Stimulated activated naive CD8-positive, alpha-beta T cell treated with anti-CD3 and anti-CD28 coated beads, Interleukin-15, Interleukin-2, amounts not matched to agents 100 ng/mL and 50 ng/mL, for 24 hours (primary cell): ENCODE data around the gene CKMT2.

Experiments used
- H3K27ac Mint-ChIP-seq: one replicate; pipeline ENCODE4 v1.8.0; 2021; ENCODE audit warnings: mild to moderate bottlenecking, mixed read lengths
- H3K27me3 Mint-ChIP-seq: one replicate; pipeline ENCODE4 v1.8.0; 2021; ENCODE audit warnings: mixed read lengths
- H3K36me3 Mint-ChIP-seq: one replicate; pipeline ENCODE4 v1.8.0; 2021; ENCODE audit warnings: low read depth, mixed read lengths
- H3K4me1 Mint-ChIP-seq: one replicate; pipeline ENCODE4 v1.8.0; 2021; ENCODE audit warnings: low read depth, mixed read lengths
- H3K4me3 Mint-ChIP-seq: one replicate; pipeline ENCODE4 v1.8.0; 2021; ENCODE audit warnings: mild to moderate bottlenecking, mixed read lengths
- H3K9me3 Mint-ChIP-seq: one replicate; pipeline ENCODE4 v1.8.0; 2021; ENCODE audit warnings: mixed read lengths

The CKMT2 gene

DNA sequence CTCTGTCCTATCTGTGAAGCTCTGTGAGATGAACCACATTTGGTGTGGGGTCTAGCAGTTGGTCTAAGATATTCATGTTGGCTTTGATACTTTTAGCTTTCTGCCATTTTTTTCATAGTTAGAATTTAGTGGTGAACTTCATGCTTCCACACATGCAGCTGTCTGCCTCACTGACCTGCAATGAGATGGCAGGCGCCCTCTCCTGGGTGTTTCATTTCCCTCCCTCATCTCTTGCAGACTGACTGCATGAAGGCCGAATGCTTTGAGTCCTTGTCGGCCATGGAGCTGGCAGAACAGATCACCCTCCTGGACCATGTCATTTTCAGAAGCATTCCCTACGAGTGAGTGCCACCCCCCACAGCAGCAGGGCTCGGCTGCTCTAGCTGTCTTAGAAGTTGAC, 26.1 kb upstream of the CKMT2 start:
- H3K27me3 Mint-ChIP-seq: no peaks in the 10 kb centered on the region
- peaks cover 22% of the 10 kb centered on the region for H3K4me1 Mint-ChIP-seq
- H3K36me3 Mint-ChIP-seq: peaks cover 11% of the 10 kb centered on the region
- no peak overlapping the region for H3K4me3 Mint-ChIP-seq
- no peak overlapping the region for H3K27ac Mint-ChIP-seq
- H3K9me3 Mint-ChIP-seq: no peaks in the 10 kb centered on the region

GRCh38 chr5:81208904-81209303, 24.2 kb upstream of the CKMT2 start:
- Mint-ChIP-seq H3K27ac (no peak overlapping the region), H3K27me3 (no peaks in the 10 kb centered on the region), H3K9me3 (no peaks in the 10 kb centered on the region), H3K4me3 (no peak overlapping the region), H3K36me3 (peaks cover 11% of the 10 kb centered on the region), H3K4me1 (peaks cover 26% of the 10 kb centered on the region)

DNA sequence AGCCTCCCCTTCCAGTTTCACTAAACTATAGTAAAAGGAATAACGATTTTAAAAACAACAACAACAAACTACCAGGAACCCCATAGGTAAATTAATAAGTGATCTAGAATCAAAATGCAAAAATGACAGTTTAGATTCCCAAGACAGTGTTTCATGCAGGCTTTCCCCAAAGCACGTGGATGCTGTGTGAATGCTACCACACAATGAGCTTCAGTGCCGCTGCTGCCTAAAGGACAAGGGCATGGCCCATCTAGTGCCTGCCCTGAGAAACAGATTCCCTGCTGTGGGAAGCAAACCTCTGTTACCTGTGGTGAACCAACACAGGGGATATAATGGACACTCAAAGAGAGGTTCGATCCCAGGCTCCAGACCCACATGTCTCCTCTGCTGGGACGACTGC, 23.7 kb upstream of the CKMT2 start:
- H3K4me1 Mint-ChIP-seq: peaks cover 26% of the 10 kb centered on the region
- H3K9me3 Mint-ChIP-seq: no peaks in the 10 kb centered on the region
- H3K27me3 Mint-ChIP-seq: no peaks in the 10 kb centered on the region
- H3K27ac Mint-ChIP-seq: no peak overlapping the region
- H3K4me3 Mint-ChIP-seq: no peak overlapping the region
- peaks cover 11% of the 10 kb centered on the region for H3K36me3 Mint-ChIP-seq

DNA sequence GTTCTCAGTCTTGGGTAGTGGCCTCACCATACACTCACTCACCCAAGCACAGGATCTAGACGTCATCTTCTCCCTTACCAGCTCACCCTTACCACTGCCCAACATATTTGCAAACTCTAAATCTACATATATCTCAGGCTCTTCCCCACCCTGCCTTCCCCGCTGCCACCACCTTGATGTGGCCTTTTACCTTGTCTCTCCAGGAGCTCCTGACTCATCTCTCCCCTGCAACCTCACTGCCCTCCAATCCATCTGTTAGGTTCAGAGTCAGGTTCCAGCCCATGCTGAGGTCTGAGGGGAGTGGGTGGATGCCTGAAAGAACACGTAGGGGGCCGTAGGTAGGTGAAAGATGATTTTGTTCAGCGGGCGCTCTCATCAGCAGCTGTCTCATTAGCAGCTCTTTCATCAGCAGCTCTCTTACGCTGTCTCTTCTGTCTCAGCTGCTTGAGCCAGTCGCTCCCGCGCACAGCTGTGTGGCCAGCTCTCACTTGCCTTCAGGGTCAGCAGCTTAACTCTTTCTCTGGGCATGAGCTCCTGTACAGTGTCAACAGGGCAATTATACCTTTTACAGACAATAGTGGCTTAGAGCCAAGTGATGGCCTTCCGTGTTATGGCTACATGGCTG, 23.1 kb upstream of the CKMT2 start:
- peaks cover 8% of the 10 kb centered on the region for H3K36me3 Mint-ChIP-seq
- H3K9me3 Mint-ChIP-seq: no peaks in the 10 kb centered on the region

GRCh38 chr5:81212211-81212751, 20.8 kb upstream of the CKMT2 start:
- peaks cover 26% of the 10 kb centered on the region for H3K4me1 Mint-ChIP-seq
- H3K4me3 Mint-ChIP-seq: no peak overlapping the region
- peaks cover 8% of the 10 kb centered on the region for H3K36me3 Mint-ChIP-seq
- no peaks in the 10 kb centered on the region for H3K27me3 Mint-ChIP-seq
- no peaks in the 10 kb centered on the region for H3K9me3 Mint-ChIP-seq
- H3K27ac Mint-ChIP-seq: no peak overlapping the region

More for the DNA sequence above, 23.1 kb upstream of the CKMT2 start:
- Mint-ChIP-seq H3K4me3 (no peak overlapping the region), H3K27me3 (no peaks in the 10 kb centered on the region), H3K4me1 (peaks cover 26% of the 10 kb centered on the region), H3K27ac (no peak overlapping the region)

- Mint-ChIP-seq H3K36me3 (peaks cover 8% of the 10 kb centered on the region), H3K27ac (no peak overlapping the region), H3K4me3 (no peak overlapping the region), H3K9me3 (no peaks in the 10 kb centered on the region), H3K27me3 (no peaks in the 10 kb centered on the region), H3K4me1 (peaks cover 26% of the 10 kb centered on the region)
These were observed 20.1 kb upstream of the CKMT2 start for GRCh38 chr5:81213070-81213469.

DNA sequence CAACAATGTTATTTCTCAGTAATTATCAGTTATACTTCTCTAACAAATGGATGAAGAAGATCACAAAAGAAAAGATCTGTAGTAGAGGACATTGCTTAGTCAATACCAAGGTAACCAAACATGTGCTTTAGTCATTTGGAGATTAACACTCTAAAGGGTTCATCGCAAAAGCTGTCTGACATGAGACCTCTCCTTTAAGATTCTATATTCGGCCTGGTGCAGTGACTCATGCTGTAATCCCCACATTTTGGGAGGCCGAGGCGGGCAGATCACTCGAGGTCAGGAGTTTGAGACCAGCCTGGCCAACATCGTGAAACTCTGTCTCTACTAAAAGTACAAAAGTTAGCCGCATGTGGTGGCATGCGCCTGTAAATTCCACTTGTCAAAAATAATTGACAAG, 18.3 kb upstream of the CKMT2 start:
- H3K36me3 Mint-ChIP-seq: peaks cover 18% of the 10 kb centered on the region

GRCh38 chr5:81216152-81216551, 17.0 kb upstream of the CKMT2 start:
- Mint-ChIP-seq H3K27ac (no peak overlapping the region), H3K36me3 (peaks cover 19% of the 10 kb centered on the region), H3K9me3 (no peaks in the 10 kb centered on the region)

More for the DNA sequence above, 18.3 kb upstream of the CKMT2 start:
- H3K4me3 Mint-ChIP-seq: no peak overlapping the region
- peak overlapping the region; percentile 30 for H3K27ac Mint-ChIP-seq
- H3K4me1 Mint-ChIP-seq: peaks cover 18% of the 10 kb centered on the region
- no peaks in the 10 kb centered on the region for H3K27me3 Mint-ChIP-seq
- no peaks in the 10 kb centered on the region for H3K9me3 Mint-ChIP-seq

GRCh38 chr5:81219389-81219788, 13.7 kb upstream of the CKMT2 start:
- Mint-ChIP-seq H3K4me1 (no peaks in the 10 kb centered on the region), H3K27ac (no peak overlapping the region), H3K4me3 (no peak overlapping the region), H3K9me3 (no peaks in the 10 kb centered on the region), H3K27me3 (no peaks in the 10 kb centered on the region), H3K36me3 (peaks cover 16% of the 10 kb centered on the region)

More at GRCh38 chr5:81216152-81216551, 17.0 kb upstream of the CKMT2 start:
- H3K4me1 Mint-ChIP-seq: peaks cover 13% of the 10 kb centered on the region
- H3K27me3 Mint-ChIP-seq: no peaks in the 10 kb centered on the region
- H3K4me3 Mint-ChIP-seq: no peak overlapping the region

DNA sequence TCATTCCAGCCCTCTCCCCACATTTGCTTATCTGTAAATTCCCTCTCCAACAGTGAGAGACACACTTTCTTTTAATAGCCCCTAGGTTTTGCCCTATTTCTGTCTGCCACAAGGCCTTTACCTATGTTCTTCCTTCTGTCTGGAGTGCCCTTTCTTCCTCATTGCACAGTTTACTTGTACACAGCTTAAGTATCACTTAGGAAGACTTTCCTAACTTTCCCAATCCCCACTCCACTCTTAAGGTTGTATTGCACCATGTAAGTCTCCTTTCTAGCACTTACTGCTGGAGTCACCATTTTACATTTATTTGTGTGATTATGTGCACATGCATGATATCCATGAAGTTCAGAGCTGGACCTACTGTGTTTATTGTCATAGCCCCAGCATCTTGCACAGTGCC, 10.8 kb upstream of the CKMT2 start:
- Mint-ChIP-seq H3K36me3 (peaks cover 24% of the 10 kb centered on the region), H3K27ac (no peak overlapping the region)

DNA sequence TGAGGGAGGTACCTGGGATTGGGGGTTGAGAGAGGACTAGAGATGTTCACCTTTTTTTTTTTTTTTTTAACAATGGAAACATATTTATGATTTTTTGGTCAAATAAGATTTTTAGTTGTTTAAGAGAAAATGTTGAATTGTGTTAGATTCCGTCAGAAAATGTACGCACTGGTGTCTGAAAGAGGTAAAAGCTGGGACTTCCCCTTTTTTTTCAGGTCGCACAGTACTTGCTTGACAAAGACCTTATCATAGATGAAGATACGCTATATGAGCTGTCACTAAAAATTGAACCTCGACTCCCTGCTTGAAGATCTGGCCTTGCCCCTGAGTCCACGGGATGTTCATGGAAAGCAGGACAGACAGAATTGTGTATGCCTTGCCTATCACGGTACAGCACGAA, 7.7 kb upstream of the CKMT2 start:
- Mint-ChIP-seq H3K27me3 (no peaks in the 10 kb centered on the region), H3K27ac (no peak overlapping the region), H3K4me3 (no peak overlapping the region), H3K4me1 (no peaks in the 10 kb centered on the region), H3K36me3 (peaks cover 8% of the 10 kb centered on the region), H3K9me3 (no peaks in the 10 kb centered on the region)

More for the DNA sequence above, 10.8 kb upstream of the CKMT2 start:
- Mint-ChIP-seq H3K27me3 (no peaks in the 10 kb centered on the region), H3K4me1 (no peaks in the 10 kb centered on the region), H3K4me3 (no peak overlapping the region), H3K9me3 (no peaks in the 10 kb centered on the region)

DNA sequence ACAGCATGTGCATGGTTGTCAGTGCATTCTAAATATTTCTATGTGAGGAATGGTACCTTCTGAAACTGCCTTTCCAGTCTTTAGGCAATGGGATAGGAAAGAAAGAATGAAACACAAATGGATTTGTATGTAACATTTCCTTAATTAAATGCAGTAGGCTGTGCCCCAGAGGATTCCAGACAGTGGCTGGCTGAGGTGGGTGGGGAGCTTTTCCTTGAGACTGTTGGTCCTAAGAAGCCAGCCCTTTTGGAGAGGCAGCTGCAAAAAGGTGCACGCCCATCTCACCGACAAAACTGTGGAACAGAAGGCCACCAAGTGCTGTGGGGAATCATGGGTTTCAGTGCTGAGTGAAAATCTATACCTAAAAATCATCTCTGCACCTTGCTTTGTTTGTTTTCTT, 6.8 kb upstream of the CKMT2 start:
- no peak overlapping the region for H3K4me3 Mint-ChIP-seq
- peaks cover 8% of the 10 kb centered on the region for H3K36me3 Mint-ChIP-seq
- no peaks in the 10 kb centered on the region for H3K4me1 Mint-ChIP-seq
- no peaks in the 10 kb centered on the region for H3K9me3 Mint-ChIP-seq
- no peaks in the 10 kb centered on the region for H3K27me3 Mint-ChIP-seq
- no peak overlapping the region for H3K27ac Mint-ChIP-seq

DNA sequence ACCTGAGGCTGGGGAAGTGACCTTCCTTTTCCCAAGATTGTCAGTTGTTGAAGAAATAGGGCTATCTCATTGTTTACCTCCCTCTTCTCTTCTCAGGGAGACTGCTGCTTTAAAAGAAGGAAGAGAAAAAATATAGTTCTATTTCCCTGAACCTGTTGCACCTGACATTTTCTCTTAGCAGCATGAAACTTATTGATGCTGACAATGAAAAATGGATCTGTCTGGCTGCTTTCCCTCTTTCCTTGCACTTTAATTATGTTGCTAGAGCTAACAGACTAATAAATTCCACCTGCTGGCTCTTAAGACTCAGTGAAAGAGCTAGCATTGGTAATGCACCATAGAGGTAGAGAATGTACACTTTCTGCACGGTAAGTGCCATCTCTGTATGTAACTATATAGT, 6.2 kb upstream of the CKMT2 start:
- Mint-ChIP-seq H3K4me3 (no peak overlapping the region), H3K9me3 (no peaks in the 10 kb centered on the region), H3K27ac (no peak overlapping the region), H3K36me3 (peaks cover 8% of the 10 kb centered on the region), H3K27me3 (no peaks in the 10 kb centered on the region), H3K4me1 (no peaks in the 10 kb centered on the region)

- Mint-ChIP-seq H3K9me3 (no peaks in the 10 kb centered on the region), H3K27me3 (no peaks in the 10 kb centered on the region), H3K27ac (no peak overlapping the region), H3K36me3 (peaks cover 8% of the 10 kb centered on the region), H3K4me3 (no peak overlapping the region), H3K4me1 (no peaks in the 10 kb centered on the region)
These were observed 5.0 kb upstream of the CKMT2 start for GRCh38 chr5:81228084-81228483.

DNA sequence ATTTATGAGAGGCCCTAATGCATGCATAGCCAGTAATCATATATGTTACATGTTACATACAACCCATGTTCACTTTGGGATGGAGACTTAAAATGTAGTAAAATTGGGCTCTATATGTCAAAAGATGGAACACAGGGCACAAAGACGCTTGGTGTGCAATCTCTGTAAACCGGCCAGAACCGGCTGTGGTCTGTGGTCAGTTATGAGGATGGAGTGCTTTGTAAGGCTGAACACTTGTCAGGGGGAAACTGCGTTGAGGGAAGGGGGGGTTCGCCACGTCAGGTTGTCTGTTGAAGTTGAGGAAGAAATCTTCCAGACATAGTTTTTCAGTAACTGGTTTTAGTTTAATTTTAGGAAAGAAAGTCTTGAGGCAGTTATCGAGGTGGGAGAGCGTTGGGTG, 2.7 kb upstream of the CKMT2 start:
- H3K4me3 Mint-ChIP-seq: no peak overlapping the region
- H3K4me1 Mint-ChIP-seq: peaks cover 8% of the 10 kb centered on the region
- peaks cover 4% of the 10 kb centered on the region for H3K27me3 Mint-ChIP-seq
- no peaks in the 10 kb centered on the region for H3K36me3 Mint-ChIP-seq
- no peak overlapping the region for H3K27ac Mint-ChIP-seq
- H3K9me3 Mint-ChIP-seq: no peaks in the 10 kb centered on the region

- Mint-ChIP-seq H3K27ac (no peak overlapping the region), H3K4me1 (peaks cover 8% of the 10 kb centered on the region), H3K9me3 (no peaks in the 10 kb centered on the region), H3K4me3 (no peak overlapping the region), H3K27me3 (peaks cover 4% of the 10 kb centered on the region), H3K36me3 (peaks cover 4% of the 10 kb centered on the region)
These were observed 550 bp upstream of the CKMT2 start for GRCh38 chr5:81232464-81233079.
